MCF 10A (cell line): Measurements from ENCODE around the gene NUP155. TPM values are rescaled to one million over a fixed set of nuclear protein-coding genes. Genes with fewer than 3 reads are reported as not detected.
A peak's percentile ranks its signal among the peaks of the same experiment; 100 is the strongest.

Source experiments
- BruUV-seq: library from RNA; stranded (reverse); fragments of 400-500 nt; replicated peaks from 2 replicates; lab custom pipeline; 2021; lab: Mats Ljungman, UMichigan
- CTCF ChIA-PET: fragments of 300-600 bp; sonication (Branson Sonifier 250); formaldehyde crosslinking; extraction: SDS; loops from one replicate; lab custom pipeline; 2021; ENCODE audit warnings: antibody characterized with exemption, inconsistent platforms; lab: Yijun Ruan, JAX
- POLR2A ChIA-PET: fragments of 300-600, 350-650 bp; sonication (Branson Sonifier 250); formaldehyde crosslinking; extraction: SDS; loops from one replicate; lab custom pipeline; 2020; ENCODE audit warnings: antibody characterized with exemption, inconsistent platforms; lab: Yijun Ruan, JAX
- DNase-seq: peaks from one replicate; pipeline ENCODE4 v3.0.0-alpha.2; 2018; ENCODE audit not compliant: unreplicated experiment
- H3K27ac Mint-ChIP-seq: one replicate; pipeline ENCODE4 v1.8.0; 2022; ENCODE audit warnings: mild to moderate bottlenecking, low read depth, mixed read lengths; ENCODE audit not compliant: unreplicated experiment
- H3K27me3 Mint-ChIP-seq: one replicate; pipeline ENCODE4 v1.8.0; 2022; ENCODE audit warnings: mixed read lengths; ENCODE audit not compliant: insufficient read depth, unreplicated experiment
- H3K36me3 Mint-ChIP-seq: one replicate; pipeline ENCODE4 v1.8.0; 2022; ENCODE audit warnings: mild to moderate bottlenecking, moderate library complexity, mixed read lengths; ENCODE audit not compliant: insufficient read depth, unreplicated experiment
- H3K4me1 Mint-ChIP-seq: one replicate; pipeline ENCODE4 v1.8.0; 2022; ENCODE audit warnings: mixed read lengths; ENCODE audit not compliant: insufficient read depth, unreplicated experiment
- H3K4me3 Mint-ChIP-seq: one replicate; pipeline ENCODE4 v1.8.0; 2022; ENCODE audit warnings: mild to moderate bottlenecking, moderate library complexity, mixed read lengths; ENCODE audit not compliant: unreplicated experiment
- H3K9me3 Mint-ChIP-seq: one replicate; pipeline ENCODE4 v1.8.0; 2022; ENCODE audit warnings: mixed read lengths; ENCODE audit not compliant: unreplicated experiment
- CTCF ChIP-seq: fragments of 200-600 bp; IDR thresholded peaks from one replicate; pipeline ENCODE4 v1.8.0; 2022; ENCODE audit warnings: antibody characterized with exemption, mild to moderate bottlenecking; ENCODE audit not compliant: unreplicated experiment
- intact Hi-C: fragments of 100-400 bp; cut with micrococcal nuclease; formaldehyde crosslinking; loops from 2 replicates; pipeline ENCODE4 v1.14.1; 2022
- total RNA-seq: library from RNA; stranded (reverse); gene quantifications from 2 replicates; pipeline ENCODE4 v1.2.3, GENCODE V29; 2022

Gene NUP155
- total RNA-seq, 1 experiment from 2014 or later: 32.0 TPM

GRCh38 chr5:37248970-37249814, 121.7 kb downstream of the NUP155 start, which contains the start of gene CPLANE1:
TSS of gene CPLANE1 (minus strand) at chr5:37249376. CDS start at chr5:37247698, 1,678 bp downstream.
- peak within 1 kb of the TSS; percentile 86 for H3K4me3 Mint-ChIP-seq
- H3K4me1 Mint-ChIP-seq: peaks cover 6% of the 10 kb centered on the region
- no TSS peak for BruUV-seq
- intact Hi-C loops: loop anchor here (2.0 kb wide), 3 partner anchors 24 to 122 kb away; partner anchors contain the start of gene NUP155
- DNase-seq: peak; percentile 64
- no peaks in the 10 kb centered on the region for H3K9me3 Mint-ChIP-seq
- ChIA-PET CTCF (interaction anchor here (0.6 to 2.2 kb wide), 9 partner anchors 11 to 156 kb away, joined by 3 to 10 read pairs (median 4); no protein-coding TSS in a partner anchor), POLR2A (interaction anchor here (0.7 to 6.6 kb wide), 15 partner anchors 9 to 122 kb away, joined by 3 to 52 read pairs (median 5); partner anchors contain the start of gene NUP155)
- H3K36me3 Mint-ChIP-seq: peaks cover 16% of the 10 kb centered on the region
- H3K27me3 Mint-ChIP-seq: no peaks in the 10 kb centered on the region
- no peak for TF ChIP-seq CTCF
- peak within 1 kb of the TSS; percentile 97 for H3K27ac Mint-ChIP-seq

DNA sequence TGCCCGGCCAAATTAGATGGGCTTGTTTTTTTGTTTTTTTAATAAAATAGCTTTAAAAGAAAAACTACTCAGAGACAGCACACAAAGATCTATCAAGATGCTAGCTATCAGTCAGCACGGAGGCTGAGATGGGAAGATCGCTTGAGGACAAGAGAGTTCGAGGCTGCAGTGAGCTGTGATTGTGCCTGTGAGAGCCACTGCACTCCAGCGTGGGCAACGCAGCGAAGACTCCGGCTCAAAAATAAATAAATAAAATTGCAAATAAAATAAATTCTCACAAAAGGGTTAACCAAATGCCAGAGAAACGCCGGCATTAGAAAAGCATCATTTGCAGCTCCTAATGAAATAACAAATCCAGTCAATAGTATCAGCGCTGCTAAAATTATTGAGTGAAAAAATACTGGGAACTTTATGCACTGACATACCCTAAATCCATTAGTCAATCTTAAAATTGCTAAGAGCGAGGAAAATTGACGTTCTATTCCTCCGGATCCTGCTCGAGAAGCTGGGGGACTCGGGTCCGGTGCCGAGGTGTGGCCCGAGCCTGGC, 122.4 kb downstream of the NUP155 start:
- ChIA-PET CTCF (interaction anchor here (0.6 to 2.2 kb wide), 7 partner anchors 12 to 214 kb away, joined by 3 to 10 read pairs (median 3); no protein-coding TSS in a partner anchor), POLR2A (interaction anchor here (1.0 to 6.6 kb wide), 10 partner anchors 8 to 122 kb away, joined by 3 to 52 read pairs (median 6); partner anchors contain the start of gene NUP155)
- Mint-ChIP-seq H3K4me3 (peak overlapping the region; percentile 86), H3K4me1 (peaks cover 6% of the 10 kb centered on the region), H3K27ac (peak overlapping the region; percentile 97), H3K36me3 (peaks cover 22% of the 10 kb centered on the region), H3K27me3 (no peaks in the 10 kb centered on the region), H3K9me3 (no peaks in the 10 kb centered on the region)
- TF ChIP-seq CTCF: no peak
- BruUV-seq: TSS peak; percentile 47
- peak; percentile 31 for DNase-seq
- intact Hi-C loops: loop anchor here (2.0 kb wide), 3 partner anchors 24 to 122 kb away; partner anchors contain the start of gene NUP155

GRCh38 chr5:37247496-37247895, 123.4 kb downstream of the NUP155 start:
- Mint-ChIP-seq H3K4me3 (peak overlapping the region; percentile 86), H3K27me3 (no peaks in the 10 kb centered on the region), H3K9me3 (no peaks in the 10 kb centered on the region), H3K4me1 (peaks cover 6% of the 10 kb centered on the region), H3K27ac (no peak overlapping the region), H3K36me3 (peaks cover 29% of the 10 kb centered on the region)
- CTCF ChIA-PET: interaction anchor here (0.7 kb wide), 1 partner anchor 39 kb away, joined by 3 read pairs; no protein-coding TSS in a partner anchor
- TF ChIP-seq CTCF: no peak
- no peak for DNase-seq
- no TSS peak for BruUV-seq
- intact Hi-C loops: no loop called here
- POLR2A ChIA-PET: interaction anchor here (0.6 to 6.6 kb wide), 4 partner anchors 14 to 40 kb away, joined by 3 to 52 read pairs (median 8); no protein-coding TSS in a partner anchor
